Measurements from ENCODE around the gene CNTN5.

- TF ChIP-seq CTCF (optimal IDR thresholded peaks at IDR 0.05 in 1 of 3, IDR thresholded peaks at IDR 0.05 in 1 of 3, conservative IDR thresholded peaks at IDR 0.05 in 1 of 3; ENCODE audit: extremely low read depth in 1 of 3, insufficient read depth in 2 of 3, low read length in 3 of 3) (no peak), EZH2 (IDR thresholded peaks at IDR 0.05; ENCODE audit: low read length) (no peak)
Measured at GRCh38 chr11:99019696-99020095, 1.1 kb upstream of the CNTN5 start.
